IPS-18a (cell line): ENCODE results near the gene MED9.
A peak's percentile ranks its signal among the peaks of the same experiment; 100 is the strongest.
"Not testable (repeated sequence)": the region's sequence is repeated elsewhere in the genome, so short reads cannot be mapped to it uniquely, and the experiment has no call there.

Experiments used
- H3K27ac ChIP-seq: one replicate; pipeline ENCODE4 v1.5.1; 2013; ENCODE audit warnings: low read length
- H3K27me3 ChIP-seq: one replicate; pipeline ENCODE4 v1.6.1; 2013; ENCODE audit warnings: mild to moderate bottlenecking, low read length; ENCODE audit not compliant: control insufficient read depth, insufficient read depth
- H3K36me3 ChIP-seq: one replicate; pipeline ENCODE4 v1.6.1; 2013; ENCODE audit warnings: low read depth, low read length; ENCODE audit not compliant: control insufficient read depth
- H3K4me1 ChIP-seq: one replicate; pipeline ENCODE4 v1.6.1; 2013; ENCODE audit warnings: low read depth, low read length; ENCODE audit not compliant: control insufficient read depth
- H3K4me3 ChIP-seq: one replicate; pipeline ENCODE4 v1.5.1; 2013; ENCODE audit warnings: low read length
- H3K9ac ChIP-seq: one replicate; pipeline ENCODE4 v1.6.1; 2013; ENCODE audit warnings: mild to moderate bottlenecking, low read length, moderate library complexity
- H3K9me3 ChIP-seq: one replicate; pipeline ENCODE4 v1.6.1; 2013; ENCODE audit warnings: low read depth, low read length; ENCODE audit not compliant: control insufficient read depth

The MED9 gene, protein sequence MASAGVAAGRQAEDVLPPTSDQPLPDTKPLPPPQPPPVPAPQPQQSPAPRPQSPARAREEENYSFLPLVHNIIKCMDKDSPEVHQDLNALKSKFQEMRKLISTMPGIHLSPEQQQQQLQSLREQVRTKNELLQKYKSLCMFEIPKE

DNA sequence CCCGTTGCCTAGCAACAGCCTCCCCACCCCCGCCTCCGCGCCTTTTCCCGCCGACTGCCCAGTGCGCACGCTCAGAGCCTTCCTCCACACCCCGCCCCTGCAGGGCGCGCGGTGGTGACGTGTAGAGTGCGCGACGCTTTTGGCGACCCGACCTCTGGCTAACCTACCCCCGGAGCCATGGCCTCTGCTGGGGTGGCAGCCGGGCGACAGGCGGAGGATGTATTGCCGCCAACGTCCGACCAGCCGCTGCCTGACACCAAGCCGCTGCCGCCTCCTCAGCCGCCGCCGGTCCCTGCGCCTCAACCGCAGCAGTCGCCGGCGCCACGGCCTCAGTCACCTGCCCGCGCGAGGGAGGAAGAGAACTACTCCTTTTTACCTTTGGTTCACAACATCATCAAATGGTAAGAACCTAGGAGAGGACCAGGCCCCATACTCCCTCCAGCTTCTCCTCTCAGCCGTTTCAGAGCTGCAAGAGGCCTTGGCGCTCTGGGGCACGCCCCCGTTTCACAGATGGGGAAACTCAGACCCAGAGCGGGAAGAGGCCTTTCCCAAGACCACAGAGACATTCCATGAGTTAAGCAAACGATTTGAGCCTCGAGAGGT, at the start of gene MED9:
TSS of gene MED9 (plus strand) at position 136 of the 603 bp plus-strand sequence. CDS start at position 178, 42 bp downstream.
- peak within 1 kb of the TSS; percentile 94 for H3K9ac ChIP-seq
- peak within 1 kb of the TSS; percentile 88 for H3K27ac ChIP-seq
- H3K36me3 ChIP-seq = peaks cover 4% of the 10 kb centered on the region
- H3K4me3 ChIP-seq = peak within 1 kb of the TSS; percentile 95
- no peaks in the 10 kb centered on the region for H3K27me3 ChIP-seq
- H3K4me1 ChIP-seq = peaks cover 10% of the 10 kb centered on the region
- no peaks in the 10 kb centered on the region for H3K9me3 ChIP-seq

DNA sequence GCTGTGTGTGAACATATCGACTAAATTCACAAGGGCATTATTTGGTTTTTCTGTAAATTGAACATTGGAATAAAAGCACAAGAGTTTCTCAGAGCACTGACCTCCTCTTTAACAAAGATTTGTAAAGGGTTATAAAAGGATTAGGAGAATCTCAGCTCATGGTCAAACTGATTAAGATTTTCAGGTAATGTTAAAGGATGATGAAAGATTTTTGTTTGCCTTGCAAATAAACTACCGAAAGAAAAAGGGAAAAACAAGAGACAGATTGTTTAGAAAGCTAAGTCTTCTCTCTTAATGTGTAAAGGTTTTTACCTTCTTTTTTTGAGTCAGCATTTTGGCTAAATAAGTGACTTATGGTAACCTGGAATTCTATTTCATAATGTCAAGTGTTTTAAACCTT, 47.6 kb upstream of the MED9 start:
- H3K4me1 ChIP-seq = no peaks in the 10 kb centered on the region

DNA sequence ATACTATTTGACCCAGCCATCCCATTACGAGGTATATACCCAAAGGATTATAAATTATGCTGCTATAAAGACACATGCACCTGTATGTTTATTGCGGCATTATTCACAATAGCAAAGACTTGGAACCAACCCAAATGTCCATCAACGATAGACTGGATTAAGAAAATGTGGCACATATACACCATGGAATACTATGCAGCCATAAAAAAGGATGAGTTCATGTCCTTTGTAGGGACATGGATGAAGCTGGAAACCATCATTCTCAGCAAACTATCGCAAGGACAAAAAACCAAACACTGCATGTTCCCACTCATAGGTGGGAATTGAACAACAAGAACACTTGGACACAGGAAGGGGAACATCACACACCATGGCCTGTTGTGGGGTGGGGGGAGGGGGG, 45.9 kb upstream of the MED9 start:
- not testable (repeated sequence) for H3K4me3 ChIP-seq, H3K9ac ChIP-seq, H3K36me3 ChIP-seq, H3K4me1 ChIP-seq, H3K27ac ChIP-seq, H3K9me3 ChIP-seq, H3K27me3 ChIP-seq

More for the DNA sequence above, 47.6 kb upstream of the MED9 start:
- Histone ChIP-seq H3K27ac (no peak overlapping the region), H3K4me3 (no peak overlapping the region), H3K9ac (no peak overlapping the region), H3K36me3 (no peaks in the 10 kb centered on the region), H3K9me3 (no peaks in the 10 kb centered on the region), H3K27me3 (no peaks in the 10 kb centered on the region)

DNA sequence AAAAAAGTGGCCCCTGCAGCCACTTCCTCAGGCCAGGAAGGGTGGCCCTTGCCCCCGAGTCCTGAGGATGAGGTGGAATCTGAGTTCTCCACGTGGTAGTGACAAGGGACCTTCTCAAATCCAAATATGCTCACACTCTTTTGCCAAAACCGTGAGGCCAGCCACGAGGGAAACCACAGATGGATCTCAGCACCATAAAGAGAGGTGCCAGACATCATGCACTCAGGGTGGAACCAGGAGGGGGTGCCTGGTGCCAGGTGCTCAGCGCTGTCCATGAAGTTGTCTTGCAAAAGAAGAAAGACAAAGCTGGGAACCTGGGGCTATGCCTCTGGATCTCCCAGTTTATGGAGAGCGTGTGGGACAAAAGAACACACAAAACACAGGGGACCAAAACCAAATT, 45.2 kb upstream of the MED9 start:
- Histone ChIP-seq H3K9me3 (no peaks in the 10 kb centered on the region), H3K36me3 (no peaks in the 10 kb centered on the region), H3K4me1 (no peaks in the 10 kb centered on the region), H3K27me3 (no peaks in the 10 kb centered on the region), H3K27ac (no peak overlapping the region), H3K4me3 (no peak overlapping the region), H3K9ac (no peak overlapping the region)

DNA sequence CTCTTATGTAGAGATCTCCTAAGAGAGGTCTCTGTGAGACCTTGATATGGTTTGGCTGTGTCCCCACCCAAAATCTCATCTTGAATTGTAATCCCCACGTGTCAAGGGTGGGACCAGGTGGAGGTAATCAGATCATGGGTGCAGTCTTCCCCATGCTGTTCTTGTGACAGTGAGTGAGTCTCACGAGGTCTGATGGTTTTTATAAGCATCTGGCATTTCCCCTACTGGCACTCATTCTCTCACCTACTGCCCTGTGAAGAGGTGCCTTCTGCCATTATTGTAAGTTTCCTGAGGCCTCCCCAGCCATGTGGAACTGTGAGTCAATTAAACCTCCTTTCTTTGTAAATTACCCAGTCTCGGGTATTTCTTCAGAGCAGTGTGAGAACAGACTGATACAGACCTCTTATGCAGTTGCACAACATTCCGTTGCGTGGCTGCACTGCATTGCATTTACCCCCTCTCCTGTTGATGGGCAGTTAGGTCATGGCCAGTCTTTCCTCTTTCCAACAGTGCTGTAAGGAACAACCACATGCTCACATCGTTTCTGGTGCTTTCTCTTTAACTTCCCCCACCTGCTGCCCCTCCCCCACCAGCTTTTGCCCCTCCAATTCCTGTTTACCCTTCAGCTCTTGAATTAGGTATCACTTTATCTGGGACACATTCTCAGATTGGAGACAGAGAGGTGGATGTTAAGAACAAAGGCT, 43.6 kb upstream of the MED9 start:
- H3K27me3 ChIP-seq = no peaks in the 10 kb centered on the region
- no peak overlapping the region for H3K27ac ChIP-seq
- no peaks in the 10 kb centered on the region for H3K36me3 ChIP-seq
- no peak overlapping the region for H3K9ac ChIP-seq
- H3K9me3 ChIP-seq = no peaks in the 10 kb centered on the region
- H3K4me3 ChIP-seq = no peak overlapping the region
- H3K4me1 ChIP-seq = no peaks in the 10 kb centered on the region

DNA sequence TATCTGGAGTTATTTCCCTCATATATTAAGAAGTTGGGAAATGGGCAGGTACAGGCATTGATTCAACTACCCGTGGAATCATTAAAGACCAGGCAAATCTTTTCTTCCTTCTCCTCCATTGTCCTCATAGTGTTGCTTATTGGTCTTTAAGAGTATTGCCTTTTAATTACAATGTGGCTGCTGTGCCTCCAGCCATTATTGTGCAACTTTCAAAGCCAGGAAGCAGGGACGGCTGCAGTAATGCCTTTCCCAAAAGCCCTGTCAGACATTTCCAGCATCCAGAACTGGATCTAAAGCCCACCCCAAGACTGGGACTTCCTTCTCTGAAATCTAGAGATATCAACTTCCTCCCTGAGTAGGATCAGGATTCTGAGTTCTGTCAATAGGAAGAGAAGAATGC, 42.3 kb upstream of the MED9 start:
- no peak overlapping the region for H3K9ac ChIP-seq
- H3K27me3 ChIP-seq = no peaks in the 10 kb centered on the region
- no peak overlapping the region for H3K4me3 ChIP-seq
- no peak overlapping the region for H3K27ac ChIP-seq
- H3K36me3 ChIP-seq = no peaks in the 10 kb centered on the region
- no peaks in the 10 kb centered on the region for H3K9me3 ChIP-seq
- no peaks in the 10 kb centered on the region for H3K4me1 ChIP-seq

DNA sequence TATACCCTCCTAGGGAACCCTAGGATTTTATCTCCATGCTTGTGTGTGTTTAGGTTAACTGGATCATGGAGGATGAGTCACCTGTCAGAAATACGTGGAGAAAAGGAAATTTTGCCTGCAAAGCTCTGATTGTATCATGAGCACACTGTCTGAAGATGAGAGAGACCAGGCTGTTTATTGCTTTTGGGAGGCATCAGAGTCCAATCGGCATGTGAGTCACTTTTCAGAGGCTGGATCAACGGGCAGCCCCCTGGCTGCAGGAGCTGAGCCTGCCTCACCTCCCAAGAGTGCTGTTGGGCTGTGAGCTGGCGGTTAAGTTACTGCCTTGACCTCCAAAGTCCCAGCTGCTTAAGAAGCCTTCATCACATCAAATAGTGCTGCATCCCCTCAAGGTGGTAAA, 41.5 kb upstream of the MED9 start:
- Histone ChIP-seq H3K4me3 (no peak overlapping the region), H3K9me3 (no peaks in the 10 kb centered on the region), H3K27me3 (no peaks in the 10 kb centered on the region), H3K4me1 (no peaks in the 10 kb centered on the region), H3K27ac (no peak overlapping the region), H3K9ac (no peak overlapping the region), H3K36me3 (no peaks in the 10 kb centered on the region)

DNA sequence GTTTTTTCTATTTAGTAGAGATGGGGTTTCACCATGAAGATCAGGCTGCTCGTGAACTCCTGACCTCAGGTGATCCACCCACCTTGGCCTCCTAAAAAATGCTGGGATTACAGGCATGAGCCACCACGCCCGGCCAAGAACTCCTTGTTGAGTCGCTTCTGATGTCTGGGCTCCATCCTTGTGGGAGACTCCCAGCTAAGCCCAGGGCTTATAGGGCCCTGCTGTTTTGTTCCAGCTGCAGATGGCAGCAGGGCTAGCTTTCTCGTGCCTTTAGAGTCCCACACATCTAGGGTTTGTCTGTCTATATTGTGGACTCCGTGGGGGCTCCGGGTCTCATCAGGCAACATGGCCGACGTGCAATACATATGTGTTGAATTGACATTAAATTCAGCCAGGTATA, 39.3 kb upstream of the MED9 start:
- no peak overlapping the region for H3K27ac ChIP-seq
- no peaks in the 10 kb centered on the region for H3K27me3 ChIP-seq
- H3K36me3 ChIP-seq = no peaks in the 10 kb centered on the region
- H3K9me3 ChIP-seq = no peaks in the 10 kb centered on the region
- H3K4me3 ChIP-seq = no peak overlapping the region
- H3K9ac ChIP-seq = no peak overlapping the region
- H3K4me1 ChIP-seq = no peaks in the 10 kb centered on the region

DNA sequence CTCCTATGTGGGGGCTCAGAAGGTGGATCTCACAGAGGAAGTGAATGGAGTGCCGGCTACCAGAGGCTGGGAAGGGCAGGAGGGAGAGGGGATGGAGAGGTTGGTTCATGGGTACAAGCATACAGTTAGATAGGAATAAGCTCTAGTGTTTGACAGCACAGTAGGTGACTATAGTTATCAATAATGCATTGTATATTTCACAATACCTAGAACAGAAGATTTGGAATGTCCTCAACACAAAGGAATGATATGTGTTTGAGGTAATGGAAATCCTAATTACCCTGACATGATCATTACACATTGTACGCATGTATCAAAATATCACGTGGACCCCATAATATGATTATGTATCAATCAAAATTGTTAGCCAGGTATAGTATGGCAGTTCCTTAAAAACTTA, 38.9 kb upstream of the MED9 start:
- Histone ChIP-seq H3K4me1 (no peaks in the 10 kb centered on the region), H3K9ac (no peak overlapping the region), H3K27ac (no peak overlapping the region), H3K9me3 (no peaks in the 10 kb centered on the region), H3K36me3 (no peaks in the 10 kb centered on the region), H3K4me3 (no peak overlapping the region), H3K27me3 (no peaks in the 10 kb centered on the region)

DNA sequence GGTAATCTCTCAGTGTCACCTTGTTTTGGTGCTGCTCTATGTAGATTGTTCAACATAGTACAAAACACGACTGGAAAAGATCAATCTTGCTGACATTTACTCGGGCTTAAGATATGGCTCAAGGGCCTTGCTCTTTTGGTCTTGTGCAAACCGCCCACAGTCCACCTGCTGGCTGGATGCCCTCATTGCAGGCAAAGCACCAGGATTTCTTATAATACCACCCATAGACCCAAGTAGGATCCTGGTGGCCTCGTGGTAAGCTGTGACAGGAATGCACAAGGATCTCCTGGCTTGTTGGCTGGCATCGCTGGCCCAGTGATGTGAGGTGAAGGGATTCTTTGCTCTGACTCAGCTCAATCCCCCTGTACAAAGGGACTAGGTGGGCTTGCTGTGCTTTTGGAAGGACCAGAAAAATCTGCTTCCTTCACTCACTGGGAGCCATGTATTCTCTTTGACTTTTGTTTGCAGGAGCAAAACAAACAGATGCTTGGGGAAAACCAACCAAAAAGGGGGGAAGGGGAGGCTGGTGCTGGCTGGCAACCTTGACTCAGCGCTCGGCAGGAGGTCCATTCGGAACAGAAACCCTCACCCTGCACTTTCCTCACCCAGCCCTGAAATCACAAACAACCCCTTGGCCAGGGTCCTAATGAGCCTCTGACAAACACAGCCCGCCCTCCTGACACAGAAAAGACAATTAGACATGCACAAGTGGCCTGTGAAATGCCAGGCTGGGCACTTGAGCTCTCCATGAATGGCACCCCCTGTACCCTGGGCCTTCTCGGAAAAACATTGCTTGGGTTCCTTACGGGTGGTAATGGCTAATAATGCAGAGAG, 36.6 kb upstream of the MED9 start:
- no peak overlapping the region for H3K4me3 ChIP-seq
- H3K27me3 ChIP-seq = no peaks in the 10 kb centered on the region
- H3K36me3 ChIP-seq = no peaks in the 10 kb centered on the region
- no peaks in the 10 kb centered on the region for H3K4me1 ChIP-seq
- no peak overlapping the region for H3K9ac ChIP-seq
- H3K9me3 ChIP-seq = no peaks in the 10 kb centered on the region
- no peak overlapping the region for H3K27ac ChIP-seq

DNA sequence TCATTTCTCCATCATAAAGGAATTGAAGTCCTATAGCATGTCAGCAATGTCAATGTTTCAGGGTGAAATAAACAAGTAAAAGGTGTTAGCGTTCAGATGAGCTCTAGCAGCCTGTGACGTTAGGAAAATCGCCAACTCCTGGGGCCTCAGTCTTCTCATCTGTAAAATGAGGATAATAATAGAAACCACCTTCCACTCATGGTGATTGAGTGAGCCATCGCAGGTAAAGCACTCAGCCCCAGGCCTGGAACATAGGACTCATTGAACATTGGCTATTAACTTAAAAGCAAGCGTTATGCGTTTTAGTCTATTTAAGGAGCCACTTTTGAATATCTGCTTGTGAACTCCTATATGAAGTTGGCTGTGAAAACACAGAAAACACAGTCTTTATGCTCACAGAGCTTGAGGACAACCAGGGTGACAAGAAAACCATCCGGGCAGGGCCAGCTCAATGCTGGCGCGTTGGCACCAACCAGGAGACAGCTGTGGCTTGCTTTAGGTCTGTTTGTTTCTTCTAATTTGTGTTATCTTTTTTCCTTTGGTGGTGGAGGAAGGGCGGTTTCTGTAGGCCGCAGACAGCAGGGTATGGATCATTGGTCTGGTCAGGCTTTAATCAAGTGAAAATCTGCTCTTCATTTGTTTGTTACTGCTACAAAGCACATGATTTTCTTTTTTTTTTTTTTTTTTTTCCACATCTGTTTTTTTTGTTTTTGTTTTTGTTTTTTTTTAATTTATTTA, 35.7 kb upstream of the MED9 start:
- H3K4me1 ChIP-seq = no peaks in the 10 kb centered on the region
- no peaks in the 10 kb centered on the region for H3K9me3 ChIP-seq
- H3K36me3 ChIP-seq = no peaks in the 10 kb centered on the region
- H3K9ac ChIP-seq = no peak overlapping the region
- no peaks in the 10 kb centered on the region for H3K27me3 ChIP-seq
- no peak overlapping the region for H3K4me3 ChIP-seq
- H3K27ac ChIP-seq = no peak overlapping the region
